ENCODE data around the gene THOC6. TPM values are rescaled to one million over a fixed set of nuclear protein-coding genes. Genes with fewer than 3 reads are reported as not detected.
A peak's percentile ranks its signal among the peaks of the same experiment; 100 is the strongest.
"Not testable (repeated sequence)": the region's sequence is repeated elsewhere in the genome, so short reads cannot be mapped to it uniquely, and the experiment has no call there.

The THOC6 gene
- total RNA-seq, 1 experiment from 2014 or later = 76.5 TPM

GRCh38 chr16:3069146-3069545 lies 45.3 kb downstream of the THOC6 start:
- not testable (repeated sequence) for H3K4me3 Mint-ChIP-seq; ATAC-seq; H3K27ac Mint-ChIP-seq; H3K9me3 Mint-ChIP-seq; DNase-seq (ENCODE audit: low spot score); H3K36me3 Mint-ChIP-seq
- POLR2A ChIA-PET = interaction anchor here (0.6 kb wide), 1 partner anchor 44 kb away, joined by 4 read pairs; no protein-coding TSS in a partner anchor
- H3K4me1 Mint-ChIP-seq = peaks cover 33% of the 10 kb centered on the region
- peaks cover 12% of the 10 kb centered on the region for H3K27me3 Mint-ChIP-seq (ENCODE audit: low read depth)
- CTCF ChIA-PET = interaction anchor here (0.9 to 2.1 kb wide), 3 partner anchors 10 to 37 kb away, joined by 3 to 8 read pairs (median 4); no protein-coding TSS in a partner anchor

- ChIA-PET POLR2A (no interaction called here), CTCF (interaction anchor here (1.0 to 1.5 kb wide), 8 partner anchors 11 to 59 kb away, joined by 3 to 5 read pairs (median 4); no protein-coding TSS in a partner anchor)
- Mint-ChIP-seq H3K27me3 (ENCODE audit: low read depth) (peaks cover 12% of the 10 kb centered on the region), H3K4me3 (no peak overlapping the region), H3K36me3 (no peaks in the 10 kb centered on the region), H3K9me3 (no peaks in the 10 kb centered on the region), H3K27ac (no peak overlapping the region), H3K4me1 (peaks cover 30% of the 10 kb centered on the region)
- TF ChIP-seq PRRX2 (CRISPR knock-in tag; IDR thresholded peaks at IDR 0.05) = no peak
- TF ChIP-seq FOXK1 (CRISPR knock-in tag; IDR thresholded peaks at IDR 0.05) = no peak
- ATAC-seq (0 out of 2 replicates have a peak, but pooled peaks have one; percentile 16), DNase-seq (ENCODE audit: low spot score) (no peak)
Measured at GRCh38 chr16:3070608-3071111, 46.8 kb downstream of the THOC6 start.

GRCh38 chr16:3071655-3072054 lies 47.8 kb downstream of the THOC6 start:
- DNase-seq (ENCODE audit: low spot score) (no peak), ATAC-seq (no peak)
- H3K4me3 Mint-ChIP-seq = no peak overlapping the region
- H3K4me1 Mint-ChIP-seq = peaks cover 31% of the 10 kb centered on the region
- H3K27me3 Mint-ChIP-seq (ENCODE audit: low read depth) = peaks cover 12% of the 10 kb centered on the region
- ChIA-PET CTCF (no interaction called here), POLR2A (no interaction called here)
- H3K9me3 Mint-ChIP-seq = no peaks in the 10 kb centered on the region
- H3K27ac Mint-ChIP-seq = no peak overlapping the region
- H3K36me3 Mint-ChIP-seq = no peaks in the 10 kb centered on the region
- TF ChIP-seq PRRX2 (CRISPR knock-in tag; IDR thresholded peaks at IDR 0.05) = no peak
- TF ChIP-seq CBFB (CRISPR knock-in tag; IDR thresholded peaks at IDR 0.05; ENCODE audit: low read depth) = no peak
- TF ChIP-seq ZNF425 (CRISPR knock-in tag; conservative IDR thresholded peaks at IDR 0.05) = no peak
- no peak for TF ChIP-seq ZNF671 (CRISPR knock-in tag; IDR thresholded peaks at IDR 0.05)
- no peak for TF ChIP-seq NFYB (CRISPR knock-in tag; conservative IDR thresholded peaks at IDR 0.05; ENCODE audit: low read depth)
- no peak for TF ChIP-seq FOXP4 (CRISPR knock-in tag; IDR thresholded peaks at IDR 0.05)
- no peak for TF ChIP-seq MLX (CRISPR knock-in tag; IDR thresholded peaks at IDR 0.05)
- TF ChIP-seq PREB (CRISPR knock-in tag; IDR thresholded peaks at IDR 0.05; ENCODE audit: borderline replicate concordance) = no peak
- no peak for TF ChIP-seq MYBL2 (CRISPR knock-in tag; IDR thresholded peaks at IDR 0.05)
- TF ChIP-seq PRDM15 (CRISPR knock-in tag; IDR thresholded peaks at IDR 0.05) = no peak
- no peak for TF ChIP-seq TEAD4 (CRISPR knock-in tag; IDR thresholded peaks at IDR 0.05)
- no peak for TF ChIP-seq ZNF317 (CRISPR knock-in tag; IDR thresholded peaks at IDR 0.05; ENCODE audit: borderline replicate concordance, low read depth)
- no peak for TF ChIP-seq ELF4 (CRISPR knock-in tag; IDR thresholded peaks at IDR 0.05; ENCODE audit: low read depth)
- no peak for TF ChIP-seq FOXJ3 (CRISPR knock-in tag; IDR thresholded peaks at IDR 0.05; ENCODE audit: borderline replicate concordance)
- TF ChIP-seq ARID4B (CRISPR knock-in tag; IDR thresholded peaks at IDR 0.05; ENCODE audit: borderline replicate concordance) = no peak

Measured in WTC11 (cell line).